Activated CD4-positive, alpha-beta T cell treated with anti-CD3 and anti-CD28 coated beads for 36 hours (primary cell): ENCODE measurements around the gene RPL11. TPM values are rescaled to one million over a fixed set of nuclear protein-coding genes. Genes with fewer than 3 reads are reported as not detected.
"Not testable (repeated sequence)": the region's sequence is repeated elsewhere in the genome, so short reads cannot be mapped to it uniquely, and the experiment has no call there.

Experiments
- ATAC-seq: fragments of 200-7000 bp; cut with Tn5 transposase; one replicate; pipeline ENCODE4 v1.10.0; 2021; ENCODE audit warnings: mild to moderate bottlenecking, moderate library complexity
- CTCF ChIA-PET: fragments of 350-600 bp; sonication (Branson Sonifier 250); formaldehyde crosslinking; loops from one replicate; lab custom pipeline; 2021; ENCODE audit warnings: antibody characterized with exemption; lab: Charles Lee
- POLR2A ChIA-PET: fragments of 350-600 bp; sonication (Branson Sonifier 250); formaldehyde crosslinking; loops from one replicate; lab custom pipeline; 2021; ENCODE audit warnings: antibody characterized with exemption, inconsistent platforms; lab: Charles Lee
- DNase-seq: peaks from one replicate; pipeline ENCODE4 v3.0.0-alpha.2; 2020
- H3K27ac Mint-ChIP-seq: one replicate; pipeline ENCODE4 v1.8.0; 2021; ENCODE audit warnings: mixed read lengths
- H3K27me3 Mint-ChIP-seq: one replicate; pipeline ENCODE4 v1.8.0; 2021; ENCODE audit warnings: mixed read lengths
- H3K36me3 Mint-ChIP-seq: one replicate; pipeline ENCODE4 v1.8.0; 2021; ENCODE audit warnings: low read depth, mixed read lengths
- H3K4me1 Mint-ChIP-seq: one replicate; pipeline ENCODE4 v1.8.0; 2021; ENCODE audit warnings: mixed read lengths
- H3K4me3 Mint-ChIP-seq: one replicate; pipeline ENCODE4 v1.8.0; 2021; ENCODE audit warnings: mild to moderate bottlenecking, moderate library complexity, mixed read lengths
- H3K9me3 Mint-ChIP-seq: one replicate; pipeline ENCODE4 v1.8.0; 2021; ENCODE audit warnings: low read depth, mixed read lengths
- intact Hi-C, 2 experiments: fragments of 100-400 bp; cut with DNase I in 1 of 2; cut with micrococcal nuclease in 1 of 2; formaldehyde crosslinking; loops; one replicate each; pipeline versions ENCODE4 v1.14.2 to v1.15.1; 2022 to 2024; cut with DNase I, micrococcal nuclease
- total RNA-seq, 2 experiments: library from RNA; stranded (reverse); gene quantifications; one replicate each; pipeline ENCODE4 v1.2.3, GENCODE V29; 2021

RPL11 gene
- total RNA-seq, 2 experiments from 2014 or later, result 1,003 to 1,481 TPM

DNA sequence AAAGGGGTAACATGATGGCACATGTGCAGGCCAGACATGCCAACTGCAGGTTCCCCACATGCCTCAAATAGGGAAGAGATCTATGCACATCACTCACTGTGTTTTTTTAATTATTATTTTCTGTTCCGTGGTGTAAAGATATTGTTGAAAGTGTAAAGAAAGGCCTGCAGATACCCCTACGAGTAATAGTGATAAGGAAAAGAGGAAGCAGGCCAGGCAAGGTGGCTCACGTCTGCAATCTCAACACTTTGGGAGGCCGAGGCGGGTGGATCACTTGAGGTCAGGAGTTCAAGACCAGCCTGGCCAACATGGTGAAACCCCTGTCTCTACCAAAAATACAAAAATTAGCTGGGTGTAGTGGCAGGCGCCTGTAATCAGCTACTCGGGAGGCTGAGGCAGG lies 6.4 kb upstream of the RPL11 start:
- H3K9me3 Mint-ChIP-seq, H3K36me3 Mint-ChIP-seq, POLR2A ChIA-PET, H3K27me3 Mint-ChIP-seq, H3K27ac Mint-ChIP-seq, H3K4me3 Mint-ChIP-seq, H3K4me1 Mint-ChIP-seq, intact Hi-C loops, CTCF ChIA-PET, ATAC-seq, DNase-seq: not testable (repeated sequence)

DNA sequence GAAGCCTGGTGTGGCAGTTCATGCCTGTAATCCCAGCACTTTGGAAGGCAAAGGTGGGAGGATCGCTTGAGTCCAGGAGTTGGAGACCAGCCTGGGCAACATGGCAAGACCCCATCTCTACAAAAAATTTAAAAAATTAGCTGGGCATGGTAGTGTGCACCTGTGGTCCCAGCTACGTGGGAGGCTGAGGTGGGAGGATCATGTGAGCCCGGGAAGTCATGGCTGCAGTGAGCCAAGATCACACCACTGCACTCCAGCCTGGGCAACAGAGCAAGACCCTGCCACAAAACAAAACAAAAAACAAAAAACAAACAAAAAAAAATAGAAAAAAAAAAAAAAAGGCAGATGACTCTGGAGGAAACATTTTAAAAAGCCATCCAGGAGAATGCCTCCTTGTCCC lies 3.9 kb upstream of the RPL11 start:
- H3K9me3 Mint-ChIP-seq, H3K36me3 Mint-ChIP-seq, DNase-seq, H3K27ac Mint-ChIP-seq, H3K4me1 Mint-ChIP-seq, intact Hi-C loops, H3K4me3 Mint-ChIP-seq, CTCF ChIA-PET, ATAC-seq, H3K27me3 Mint-ChIP-seq: not testable (repeated sequence)
- POLR2A ChIA-PET, result interaction anchor here (0.6 kb wide), 1 partner anchor 113 kb away, joined by 5 read pairs; no protein-coding TSS in a partner anchor

DNA sequence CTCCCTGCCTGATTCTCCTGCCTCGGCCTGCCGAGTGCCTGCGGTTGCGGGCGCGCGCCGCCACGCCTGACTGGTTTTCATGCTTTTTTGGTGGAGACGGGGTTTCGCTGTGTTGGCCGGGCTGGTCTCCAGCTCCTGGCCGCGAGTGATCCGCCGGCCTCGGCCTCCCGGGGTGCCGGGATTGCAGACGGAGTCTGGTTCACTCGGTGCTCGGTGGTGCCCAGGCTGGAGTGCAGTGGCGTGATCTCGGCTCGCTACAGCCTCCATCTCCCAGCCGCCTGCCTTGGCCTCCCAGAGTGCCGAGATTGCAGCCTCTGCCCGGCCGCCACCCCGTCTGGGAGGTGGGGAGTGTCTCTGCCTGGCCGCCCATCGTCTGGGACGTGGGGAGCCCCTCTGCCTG lies 3.3 kb upstream of the RPL11 start:
- H3K36me3 Mint-ChIP-seq, result peaks cover 14% of the 10 kb centered on the region
- H3K4me3 Mint-ChIP-seq, H3K4me1 Mint-ChIP-seq, POLR2A ChIA-PET, DNase-seq, CTCF ChIA-PET, H3K27ac Mint-ChIP-seq, H3K9me3 Mint-ChIP-seq, H3K27me3 Mint-ChIP-seq, ATAC-seq, intact Hi-C loops: not testable (repeated sequence)

DNA sequence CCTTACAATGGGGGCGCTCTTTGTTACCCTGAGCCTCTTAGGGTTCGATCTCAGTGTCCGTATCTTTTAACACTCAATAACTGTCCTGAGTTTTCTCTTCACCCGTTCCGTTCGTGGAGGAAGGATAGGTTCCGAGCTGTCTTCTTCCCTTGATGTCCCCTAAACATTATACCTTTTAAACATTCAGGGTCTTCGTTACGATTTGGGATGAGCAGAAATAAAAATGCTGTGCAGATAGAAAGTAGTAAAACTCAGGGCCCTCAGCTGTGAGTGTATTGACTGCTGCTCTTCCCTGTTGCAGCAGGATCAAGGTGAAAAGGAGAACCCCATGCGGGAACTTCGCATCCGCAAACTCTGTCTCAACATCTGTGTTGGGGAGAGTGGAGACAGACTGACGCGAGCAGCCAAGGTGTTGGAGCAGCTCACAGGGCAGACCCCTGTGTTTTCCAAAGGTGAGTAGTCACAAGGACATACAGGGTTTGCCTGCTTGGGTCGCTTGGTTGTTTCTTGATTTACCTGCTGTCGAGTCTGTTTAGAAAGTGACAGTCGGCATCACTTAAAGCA lies 784 bp downstream of the RPL11 start:
- ChIA-PET CTCF (interaction anchor here (0.6 to 2.9 kb wide), 11 partner anchors 23 to 312 kb away, joined by 3 to 23 read pairs (median 4); partner anchors contain the start of gene ELOA), POLR2A (interaction anchor here (0.6 to 2.1 kb wide), 5 partner anchors 51 to 348 kb away, joined by 4 to 15 read pairs (median 8); partner anchors contain the start of genes ELOA and HNRNPR)
- ATAC-seq (no peak), DNase-seq (peak; percentile 14)
- H3K27ac Mint-ChIP-seq, result peak overlapping the region; percentile 98
- H3K4me1 Mint-ChIP-seq, result peaks cover 49% of the 10 kb centered on the region
- intact Hi-C loops, result loop anchor here (2.0 to 10.0 kb wide), 2 partner anchors 272 to 288 kb away; partner anchors contain the start of gene SRSF10 (in 1 of the 2)
- peaks cover 55% of the 10 kb centered on the region for H3K36me3 Mint-ChIP-seq
- no peaks in the 10 kb centered on the region for H3K27me3 Mint-ChIP-seq
- peak overlapping the region; percentile 97 for H3K4me3 Mint-ChIP-seq
- H3K9me3 Mint-ChIP-seq, result no peaks in the 10 kb centered on the region

DNA sequence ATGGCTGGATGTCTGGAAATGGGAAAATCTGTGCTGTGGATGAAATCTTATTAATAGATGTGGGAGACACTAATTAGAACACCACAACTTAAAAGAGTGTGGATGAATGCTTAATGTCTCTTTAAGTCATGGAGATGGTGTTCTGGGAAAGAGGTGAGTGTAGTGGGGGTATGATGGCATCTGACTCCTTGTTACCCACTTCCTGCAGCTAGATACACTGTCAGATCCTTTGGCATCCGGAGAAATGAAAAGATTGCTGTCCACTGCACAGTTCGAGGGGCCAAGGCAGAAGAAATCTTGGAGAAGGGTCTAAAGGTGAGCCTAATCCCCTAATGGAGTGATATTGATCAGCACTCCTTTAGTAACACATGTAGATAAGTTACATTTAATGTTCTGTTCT lies 2.0 kb downstream of the RPL11 start:
- H3K9me3 Mint-ChIP-seq, result no peaks in the 10 kb centered on the region
- H3K27me3 Mint-ChIP-seq, result no peaks in the 10 kb centered on the region
- peaks cover 67% of the 10 kb centered on the region for H3K36me3 Mint-ChIP-seq
- peak overlapping the region; percentile 97 for H3K4me3 Mint-ChIP-seq
- CTCF ChIA-PET, result interaction anchor here (0.6 to 1.3 kb wide), 5 partner anchors 9 to 78 kb away, joined by 3 to 4 read pairs (median 3); no protein-coding TSS in a partner anchor
- intact Hi-C loops, result loop anchor here (2.0 to 10.0 kb wide), 2 partner anchors 271 to 287 kb away; partner anchors contain the start of gene SRSF10 (in 1 of the 2)
- peak overlapping the region; percentile 98 for H3K27ac Mint-ChIP-seq
- no peak for ATAC-seq
- H3K4me1 Mint-ChIP-seq, result peaks cover 61% of the 10 kb centered on the region
- DNase-seq, result no peak
- POLR2A ChIA-PET, result no interaction called here

DNA sequence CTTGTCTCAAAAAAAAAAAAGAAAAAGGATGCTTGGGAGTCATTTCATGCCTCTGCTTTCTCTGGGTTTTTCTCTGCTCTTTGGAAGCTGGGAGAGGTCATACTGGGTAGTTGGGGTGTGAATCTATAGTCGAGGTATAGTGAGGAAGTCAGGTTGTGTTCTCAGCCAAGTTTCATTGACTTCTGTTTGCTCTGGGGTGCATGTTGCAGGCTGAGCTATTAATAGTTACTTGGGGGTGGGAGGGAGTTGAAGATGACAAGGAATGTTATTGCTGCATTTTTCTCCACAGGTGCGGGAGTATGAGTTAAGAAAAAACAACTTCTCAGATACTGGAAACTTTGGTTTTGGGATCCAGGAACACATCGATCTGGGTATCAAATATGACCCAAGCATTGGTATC lies 2.8 kb downstream of the RPL11 start:
- POLR2A ChIA-PET, result interaction anchor here (0.7 to 1.8 kb wide), 3 partner anchors 49 to 327 kb away, joined by 3 to 4 read pairs (median 4); partner anchors contain the start of gene ELOA
- Mint-ChIP-seq H3K9me3 (no peaks in the 10 kb centered on the region), H3K36me3 (peaks cover 72% of the 10 kb centered on the region), H3K4me3 (peak overlapping the region; percentile 97), H3K27me3 (no peaks in the 10 kb centered on the region), H3K4me1 (peaks cover 68% of the 10 kb centered on the region), H3K27ac (peak overlapping the region; percentile 98)
- no peak for DNase-seq
- no peak for ATAC-seq
- CTCF ChIA-PET, result interaction anchor here (0.6 to 1.8 kb wide), 5 partner anchors 52 to 139 kb away, joined by 3 to 5 read pairs (median 3); partner anchors contain the start of gene PITHD1
- intact Hi-C loops, result loop anchor here in 1 of 2 experiments (10.0 kb wide), 1 partner anchor 270 kb away; no protein-coding TSS in a partner anchor

DNA sequence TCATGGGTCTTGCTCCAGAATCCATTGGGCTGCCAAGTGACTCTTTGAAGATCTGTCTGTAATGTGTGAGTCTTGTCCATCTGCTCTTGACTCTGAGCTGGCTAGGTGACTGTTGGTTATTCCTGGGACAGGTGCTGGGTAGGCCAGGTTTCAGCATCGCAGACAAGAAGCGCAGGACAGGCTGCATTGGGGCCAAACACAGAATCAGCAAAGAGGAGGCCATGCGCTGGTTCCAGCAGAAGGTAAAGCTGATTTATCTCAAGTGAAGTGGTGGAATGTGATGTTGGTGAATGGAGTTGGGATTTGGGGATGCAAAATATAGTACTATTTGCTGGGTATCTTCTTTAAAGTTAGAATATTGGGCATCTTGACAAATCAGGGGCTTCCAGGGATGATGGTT lies 4.1 kb downstream of the RPL11 start:
- DNase-seq, result no peak
- CTCF ChIA-PET, result interaction anchor here (0.9 to 1.8 kb wide), 3 partner anchors 24 to 76 kb away, joined by 3 to 5 read pairs (median 3); no protein-coding TSS in a partner anchor
- no peaks in the 10 kb centered on the region for H3K9me3 Mint-ChIP-seq
- ATAC-seq, result no peak
- H3K27ac Mint-ChIP-seq, result peak overlapping the region; percentile 75
- intact Hi-C loops, result loop anchor here in 1 of 2 experiments (10.0 kb wide), 1 partner anchor 269 kb away; no protein-coding TSS in a partner anchor
- POLR2A ChIA-PET, result interaction anchor here (1.5 to 1.8 kb wide), 2 partner anchors 50 to 328 kb away, joined by 4 to 7 read pairs; no protein-coding TSS in a partner anchor
- H3K4me3 Mint-ChIP-seq, result peak overlapping the region; percentile 97
- peaks cover 75% of the 10 kb centered on the region for H3K4me1 Mint-ChIP-seq
- H3K36me3 Mint-ChIP-seq, result peaks cover 84% of the 10 kb centered on the region
- no peaks in the 10 kb centered on the region for H3K27me3 Mint-ChIP-seq

DNA sequence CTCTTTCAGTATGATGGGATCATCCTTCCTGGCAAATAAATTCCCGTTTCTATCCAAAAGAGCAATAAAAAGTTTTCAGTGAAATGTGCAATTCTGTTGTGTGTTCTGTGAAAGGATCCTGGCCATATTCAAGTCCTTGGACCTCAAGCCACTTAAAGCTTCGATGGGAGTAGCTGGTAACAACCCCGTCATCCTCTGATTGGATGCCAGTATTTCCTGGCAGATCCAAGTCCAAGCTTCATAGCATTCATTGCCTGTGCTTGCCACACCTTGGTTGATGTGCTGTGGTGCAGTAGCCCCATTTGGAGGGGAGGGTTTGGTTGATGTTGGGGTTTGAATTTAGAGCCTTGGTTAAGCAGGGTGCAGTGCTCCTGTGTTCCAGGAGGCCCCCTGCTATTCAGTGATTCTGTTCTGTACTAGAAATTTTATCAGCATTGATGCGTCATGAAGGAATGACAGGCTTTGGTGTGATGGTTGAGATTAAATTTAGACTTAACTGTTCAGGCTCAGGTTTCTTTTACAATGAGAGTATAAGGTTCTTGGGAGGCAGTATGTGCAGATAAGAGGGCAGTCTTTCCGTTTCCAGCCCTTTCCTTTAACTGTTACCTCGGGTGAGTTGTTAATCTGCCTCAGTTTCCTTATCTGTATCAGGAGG lies 4.9 kb downstream of the RPL11 start:
- ChIA-PET CTCF (no interaction called here), POLR2A (interaction anchor here (0.6 to 1.5 kb wide), 2 partner anchors 49 to 72 kb away, joined by 4 to 7 read pairs; no protein-coding TSS in a partner anchor)
- H3K9me3 Mint-ChIP-seq, result no peaks in the 10 kb centered on the region
- peaks cover 92% of the 10 kb centered on the region for H3K36me3 Mint-ChIP-seq
- peak overlapping the region; percentile 97 for H3K4me3 Mint-ChIP-seq
- peak overlapping the region; percentile 20 for H3K27ac Mint-ChIP-seq
- H3K4me1 Mint-ChIP-seq, result peaks cover 75% of the 10 kb centered on the region
- H3K27me3 Mint-ChIP-seq, result no peaks in the 10 kb centered on the region
- intact Hi-C loops, result loop anchor here in 1 of 2 experiments (10.0 kb wide), 1 partner anchor 268 kb away; no protein-coding TSS in a partner anchor
- ATAC-seq, result no peak
- no peak for DNase-seq

DNA sequence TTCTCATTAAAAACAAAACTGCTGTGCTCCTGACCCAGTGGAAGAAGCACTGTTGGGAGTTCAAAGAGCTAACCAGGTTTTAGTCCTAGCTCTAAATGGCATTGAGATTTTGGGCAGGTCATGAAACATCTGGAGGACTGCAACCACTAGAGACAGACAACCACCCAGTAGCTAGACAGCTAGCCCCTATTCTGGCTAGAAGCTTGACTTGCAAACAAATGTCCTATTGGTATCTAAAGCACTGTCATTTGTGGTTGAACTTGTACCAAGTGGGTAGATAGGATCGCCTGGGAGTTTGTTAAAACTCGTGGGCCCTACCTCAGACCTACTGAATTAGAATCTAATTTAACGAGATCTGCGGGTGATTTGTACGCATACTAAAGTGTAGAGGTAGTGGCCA lies 6.9 kb downstream of the RPL11 start:
- peaks cover 65% of the 10 kb centered on the region for H3K4me1 Mint-ChIP-seq
- no peaks in the 10 kb centered on the region for H3K9me3 Mint-ChIP-seq
- CTCF ChIA-PET, result interaction anchor here (0.9 to 1.0 kb wide), 4 partner anchors 46 to 76 kb away, joined by 3 read pairs; no protein-coding TSS in a partner anchor
- DNase-seq (no peak), ATAC-seq (no peak)
- peak overlapping the region; percentile 4 for H3K4me3 Mint-ChIP-seq
- POLR2A ChIA-PET, result interaction anchor here (0.7 to 1.2 kb wide), 5 partner anchors 11 to 263 kb away, joined by 3 to 8 read pairs (median 4); partner anchors contain the start of gene ELOA
- no peaks in the 10 kb centered on the region for H3K27me3 Mint-ChIP-seq
- peak overlapping the region; percentile 77 for H3K27ac Mint-ChIP-seq
- intact Hi-C loops, result loop anchor here in 1 of 2 experiments (2.0 to 10.0 kb wide), 2 partner anchors 44 to 266 kb away; partner anchors contain the start of gene ELOA
- peaks cover 89% of the 10 kb centered on the region for H3K36me3 Mint-ChIP-seq

DNA sequence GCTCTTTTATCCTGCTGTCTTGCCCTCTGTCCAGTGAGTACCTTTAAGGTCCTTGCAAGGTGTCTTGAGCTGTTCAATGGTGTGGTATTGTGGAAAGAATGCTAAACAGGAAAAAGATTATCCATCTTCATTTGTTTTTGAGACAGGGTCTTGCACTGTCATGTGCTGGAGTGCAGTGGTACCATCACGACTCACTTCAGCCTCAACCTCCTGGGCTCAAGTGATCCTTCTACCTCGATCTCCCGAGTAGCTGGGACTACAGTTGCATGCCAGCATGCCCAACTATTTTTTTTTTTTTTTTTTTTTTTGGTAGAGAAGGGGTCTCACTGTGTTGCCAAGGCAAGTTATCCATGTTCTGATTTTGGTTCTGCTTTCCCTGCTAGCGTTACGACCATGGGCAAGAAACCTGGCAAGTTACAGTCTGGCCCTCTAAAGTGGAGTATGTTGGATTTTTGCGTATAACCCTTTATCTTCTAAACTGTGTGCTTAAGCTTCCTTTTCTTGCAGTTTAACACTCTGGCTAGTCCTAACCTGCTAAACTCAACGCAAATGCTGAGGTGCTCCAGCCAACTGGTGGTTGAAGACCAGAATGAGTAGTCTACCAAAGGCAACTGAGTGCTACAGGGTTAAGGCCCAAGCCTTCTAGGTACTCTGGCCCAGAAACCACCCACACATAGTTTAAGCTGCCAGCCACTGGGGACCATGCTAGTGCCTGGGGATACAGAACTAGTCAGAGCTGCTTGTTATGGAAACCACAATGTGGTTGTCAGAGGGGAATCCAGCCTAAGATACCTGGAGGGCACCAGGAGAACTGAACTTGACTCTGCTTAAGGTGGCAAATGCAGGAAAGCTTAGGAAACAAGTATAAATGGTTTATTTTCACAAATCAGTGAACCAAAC lies 7.9 kb downstream of the RPL11 start:
- Mint-ChIP-seq H3K27ac (peak overlapping the region; percentile 67), H3K36me3 (peaks cover 81% of the 10 kb centered on the region), H3K4me3 (no peak overlapping the region), H3K4me1 (peaks cover 54% of the 10 kb centered on the region), H3K9me3 (no peaks in the 10 kb centered on the region), H3K27me3 (no peaks in the 10 kb centered on the region)
- intact Hi-C loops, result loop anchor here in 1 of 2 experiments (2.0 to 10.0 kb wide), 2 partner anchors 43 to 265 kb away; partner anchors contain the start of gene ELOA
- ATAC-seq (peak; percentile 53), DNase-seq (peak; percentile 36)
- ChIA-PET CTCF (interaction anchor here (0.7 to 1.8 kb wide), 7 partner anchors 8 to 318 kb away, joined by 3 to 9 read pairs (median 5); partner anchors contain the start of gene RPL11), POLR2A (interaction anchor here (0.6 to 1.2 kb wide), 3 partner anchors 8 to 44 kb away, joined by 6 to 8 read pairs (median 8); partner anchors contain the start of genes ELOA and RPL11)
